Kidney epithelial cell (primary cell): ENCODE results near the gene SLC5A7. TPM values are rescaled to one million over a fixed set of nuclear protein-coding genes. Genes with fewer than 3 reads are reported as not detected.

ENCODE experiments used
- DNase-seq: peaks from one replicate; pipeline ENCODE4 v3.0.0-alpha.2; 2010; ENCODE audit warnings: low read depth
- H3K27me3 ChIP-seq: 2 replicates; pipeline ENCODE4 v1.6.0; 2011; ENCODE audit warnings: low read length; ENCODE audit not compliant: control insufficient read depth, insufficient read depth
- H3K36me3 ChIP-seq: 2 replicates; pipeline ENCODE4 v1.5.1; 2011; ENCODE audit warnings: low read length; ENCODE audit not compliant: control insufficient read depth, insufficient read depth
- H3K4me3 ChIP-seq: 2 replicates; pipeline ENCODE4 v1.5.1; 2011; ENCODE audit warnings: low read depth, mild to moderate bottlenecking, control low read depth, low read length
- total RNA-seq: library from RNA; depleted of rRNA; stranded (reverse); fragments of >200 nt; gene quantifications from 2 replicates; pipeline ENCODE4 v1.2.3, GENCODE V29; 2015
- TF ChIP-seq, protein P1 (sequence below): IDR thresholded peaks from 2 replicates; pipeline ENCODE4 v1.5.1; 2011; ENCODE audit warnings: mild to moderate bottlenecking, moderate library complexity, low read length, control low read depth, inconsistent platforms; ENCODE audit not compliant: insufficient read depth, poor library complexity, severe bottlenecking

SLC5A7 gene
- total RNA-seq, 1 donor from 2014 or later = not detected

DNA sequence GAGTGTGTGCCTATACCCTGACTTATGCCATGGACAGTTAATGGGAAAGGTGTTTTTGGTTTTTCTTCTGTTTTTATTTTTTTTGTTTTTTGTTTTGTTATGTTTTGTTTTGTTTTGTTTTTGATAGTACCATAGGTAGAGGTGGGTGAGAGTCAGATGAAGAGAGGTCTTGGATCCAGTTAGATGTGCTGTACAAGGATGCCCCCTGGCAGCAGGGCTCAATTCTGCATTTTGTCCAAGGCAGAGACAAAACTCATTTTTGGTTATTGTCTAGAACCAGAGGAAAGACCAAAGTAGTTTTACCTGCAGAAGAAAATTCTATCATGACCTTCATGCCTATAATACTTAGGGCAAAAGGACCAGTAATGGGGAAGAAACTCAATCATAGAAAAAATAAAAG is 48.5 kb downstream of the SLC5A7 start:
- no peak overlapping the region for H3K4me3 ChIP-seq
- no peak for DNase-seq

DNA sequence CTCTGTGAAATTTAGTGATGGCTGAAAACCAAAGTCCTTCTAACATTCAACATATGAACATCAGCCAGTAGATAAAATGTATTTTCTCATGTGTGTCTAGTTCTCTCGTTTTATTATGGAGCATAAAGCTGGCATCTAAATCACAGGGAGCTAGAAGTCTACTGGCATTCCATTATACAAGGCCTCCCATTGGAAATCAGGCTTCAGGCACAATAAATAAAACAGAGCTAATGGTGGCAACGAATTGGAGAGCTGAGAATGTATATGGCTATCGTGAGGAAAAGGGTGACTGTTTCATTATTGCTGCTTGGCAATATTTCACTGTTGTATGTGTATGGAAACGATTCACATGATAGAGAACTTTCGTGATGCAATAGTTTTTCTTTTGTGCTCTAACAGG is 62.4 kb downstream of the SLC5A7 start:
- Histone ChIP-seq H3K36me3 (no peaks in the 10 kb centered on the region), H3K4me3 (no peak overlapping the region), H3K27me3 (no peaks in the 10 kb centered on the region)
- no peak for DNase-seq
- TF ChIP-seq, protein P1, sequence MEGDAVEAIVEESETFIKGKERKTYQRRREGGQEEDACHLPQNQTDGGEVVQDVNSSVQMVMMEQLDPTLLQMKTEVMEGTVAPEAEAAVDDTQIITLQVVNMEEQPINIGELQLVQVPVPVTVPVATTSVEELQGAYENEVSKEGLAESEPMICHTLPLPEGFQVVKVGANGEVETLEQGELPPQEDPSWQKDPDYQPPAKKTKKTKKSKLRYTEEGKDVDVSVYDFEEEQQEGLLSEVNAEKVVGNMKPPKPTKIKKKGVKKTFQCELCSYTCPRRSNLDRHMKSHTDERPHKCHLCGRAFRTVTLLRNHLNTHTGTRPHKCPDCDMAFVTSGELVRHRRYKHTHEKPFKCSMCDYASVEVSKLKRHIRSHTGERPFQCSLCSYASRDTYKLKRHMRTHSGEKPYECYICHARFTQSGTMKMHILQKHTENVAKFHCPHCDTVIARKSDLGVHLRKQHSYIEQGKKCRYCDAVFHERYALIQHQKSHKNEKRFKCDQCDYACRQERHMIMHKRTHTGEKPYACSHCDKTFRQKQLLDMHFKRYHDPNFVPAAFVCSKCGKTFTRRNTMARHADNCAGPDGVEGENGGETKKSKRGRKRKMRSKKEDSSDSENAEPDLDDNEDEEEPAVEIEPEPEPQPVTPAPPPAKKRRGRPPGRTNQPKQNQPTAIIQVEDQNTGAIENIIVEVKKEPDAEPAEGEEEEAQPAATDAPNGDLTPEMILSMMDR = no peak

More for the DNA sequence above, 48.5 kb downstream of the SLC5A7 start:
- Histone ChIP-seq H3K27me3 (no peaks in the 10 kb centered on the region), H3K36me3 (no peaks in the 10 kb centered on the region)
- TF ChIP-seq, protein P1 = no peak

DNA sequence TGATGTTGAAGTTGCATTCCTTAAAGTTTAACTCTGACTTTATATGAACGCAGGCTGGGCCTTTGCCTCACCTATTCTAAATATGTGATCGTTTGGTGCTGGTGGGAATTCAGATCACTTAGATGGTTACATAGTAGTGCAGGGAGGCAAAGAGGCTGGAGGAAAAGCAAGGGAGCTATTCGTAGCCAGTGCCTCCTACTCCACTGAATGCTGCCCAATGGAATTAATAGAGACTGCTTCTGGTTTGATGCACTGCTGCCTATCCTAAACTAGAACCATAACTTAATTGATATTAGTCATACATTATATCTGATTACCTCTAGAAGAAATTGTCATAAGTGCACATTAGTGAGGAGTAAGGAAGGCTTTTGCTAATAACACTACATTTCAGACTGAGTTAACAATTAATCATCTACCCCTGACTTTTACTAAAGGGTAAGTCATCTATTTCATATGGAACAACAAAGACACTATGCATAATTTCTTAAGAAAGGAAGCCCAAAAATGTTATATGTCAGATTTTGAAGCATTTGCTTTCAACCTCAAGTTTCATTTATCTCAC is 72.3 kb downstream of the SLC5A7 start:
- Histone ChIP-seq H3K36me3 (no peaks in the 10 kb centered on the region), H3K27me3 (no peaks in the 10 kb centered on the region), H3K4me3 (no peak overlapping the region)
- no peak for DNase-seq
- TF ChIP-seq, protein P1 = no peak

DNA sequence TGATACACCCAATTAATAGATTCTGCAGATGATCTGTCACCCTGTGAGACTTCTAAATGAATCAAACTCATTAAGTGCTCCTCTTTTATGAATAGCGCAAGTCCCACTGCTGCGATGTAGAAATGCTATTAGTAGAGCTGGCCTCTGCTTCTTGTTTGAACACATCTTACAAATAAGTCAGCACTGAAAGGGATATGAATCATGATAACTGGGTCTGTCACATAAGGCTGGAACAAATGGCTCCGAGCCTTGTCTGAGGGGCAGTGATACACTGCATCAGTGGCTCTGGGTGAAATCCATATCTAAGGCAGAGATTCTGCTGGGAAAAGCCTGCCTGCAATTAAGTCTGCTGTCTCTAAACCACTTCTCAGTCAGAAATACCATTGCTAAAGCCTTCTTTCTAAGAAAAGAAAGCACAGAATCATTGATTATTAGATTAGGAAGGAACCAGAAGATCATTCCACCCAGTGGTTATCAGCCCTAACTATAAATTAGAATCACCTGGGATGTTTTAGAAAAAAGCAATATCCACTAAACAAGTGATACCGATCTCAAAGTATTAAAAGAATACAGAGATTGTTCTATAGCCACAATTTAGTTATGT is 75.2 kb downstream of the SLC5A7 start:
- H3K27me3 ChIP-seq = no peaks in the 10 kb centered on the region
- H3K36me3 ChIP-seq = no peaks in the 10 kb centered on the region
- DNase-seq = no peak
- H3K4me3 ChIP-seq = no peak overlapping the region
- TF ChIP-seq, protein P1 = no peak

Other genes with a start within 250 kb of the SLC5A7 start
- not detected in 2 replicates for gene RGPD4, start 159.6 kb upstream of the SLC5A7 start, total RNA-seq